Hepatocyte (in vitro differentiated cells): ENCODE measurements around the gene DNAAF9. TPM values are rescaled to one million over a fixed set of nuclear protein-coding genes. Genes with fewer than 3 reads are reported as not detected.

ENCODE experiments used
- DNase-seq: peaks from one replicate; pipeline ENCODE4 v3.0.0-alpha.2; 2016; ENCODE audit warnings: low spot score
- H2AFZ ChIP-seq: fragments of 200-600 bp; sonication (generic); 2 replicates; pipeline ENCODE4 v1.6.0; 2016; ENCODE audit warnings: antibody characterized with exemption, mild to moderate bottlenecking
- H3K27ac ChIP-seq: fragments of 200-600 bp; sonication (generic); 2 replicates; pipeline ENCODE4 v1.5.1; 2016; ENCODE audit warnings: mild to moderate bottlenecking
- H3K27me3 ChIP-seq: fragments of 200-600 bp; sonication (generic); 2 replicates; pipeline ENCODE4 v1.6.1; 2016
- H3K36me3 ChIP-seq: fragments of 200-600 bp; sonication (generic); replicated peaks from 2 replicates; pipeline ENCODE4 v1.5.1; 2016; ENCODE audit warnings: low read depth; ENCODE audit not compliant: insufficient read depth
- H3K4me1 ChIP-seq: fragments of 200-600 bp; sonication (generic); 2 replicates; pipeline ENCODE4 v1.5.1; 2016; ENCODE audit warnings: mild to moderate bottlenecking, moderate library complexity; ENCODE audit not compliant: insufficient read depth
- H3K4me2 ChIP-seq: fragments of 200-600 bp; sonication (generic); 2 replicates; pipeline ENCODE4 v1.6.0; 2016
- H3K4me3 ChIP-seq: fragments of 200-600 bp; sonication (generic); 2 replicates; pipeline ENCODE4 v1.5.1; 2016; ENCODE audit warnings: mild to moderate bottlenecking
- H3K79me2 ChIP-seq: fragments of 200-600 bp; sonication (generic); 2 replicates; pipeline ENCODE4 v1.6.0; 2017; ENCODE audit warnings: mild to moderate bottlenecking
- H3K9me2 ChIP-seq: fragments of 200-600 bp; sonication (generic); replicated peaks from 2 replicates; pipeline ENCODE4 v1.6.0; 2017; ENCODE audit warnings: mild to moderate bottlenecking; ENCODE audit not compliant: insufficient read depth
- H3K9me3 ChIP-seq: fragments of 200-600 bp; sonication (generic); 2 replicates; pipeline ENCODE4 v1.5.1; 2016; ENCODE audit warnings: low read depth, mild to moderate bottlenecking
- H4K20me1 ChIP-seq: fragments of 200-600 bp; sonication (generic); 2 replicates; pipeline ENCODE4 v1.6.0; 2016; ENCODE audit warnings: mild to moderate bottlenecking; ENCODE audit not compliant: insufficient read depth, poor library complexity, severe bottlenecking
- CTCF ChIP-seq: fragments of 200-600 bp; sonication (generic); IDR thresholded peaks from 2 replicates; pipeline ENCODE4 v1.5.1; 2016; ENCODE audit warnings: antibody characterized with exemption, mild to moderate bottlenecking; ENCODE audit not compliant: poor library complexity
- EZH2 ChIP-seq: fragments of 200-600 bp; sonication (generic); IDR thresholded peaks from 2 replicates; pipeline ENCODE4 v1.6.1; 2016; ENCODE audit warnings: antibody characterized with exemption, mild to moderate bottlenecking, borderline replicate concordance
- EZH2phosphoT487 ChIP-seq: fragments of 200-600 bp; sonication (generic); IDR thresholded peaks from one replicate; pipeline ENCODE4 v1.6.1; 2018; ENCODE audit warnings: antibody characterized with exemption, mild to moderate bottlenecking, low read depth, moderate library complexity; ENCODE audit not compliant: unreplicated experiment, severe bottlenecking
- WGBS: methylation state at CpG from one replicate; pipeline ENCODE4 v1.1.6; 2016; ENCODE audit warnings: low lambda C conversion rate; ENCODE audit errors: missing lambda C conversion rate; 5-methylcytosine and 5-hydroxymethylcytosine counted together
- polyA plus RNA-seq: library from polyadenylated mRNA; unstranded; fragments of >200 nt; fragmentation: Nextera tagmentation; extraction: Ambion mirVana; gene quantifications from 2 replicates; pipeline ENCODE4 v1.2.1, GENCODE V29; 2016
- total RNA-seq: library from RNA; depleted of rRNA; stranded (reverse); fragments of >200 nt; gene quantifications from 2 replicates; pipeline ENCODE4 v1.2.3, GENCODE V29; 2014

Gene DNAAF9
- total RNA-seq (10.3 and 11.9 TPM in 2 replicates), polyA plus RNA-seq (4.7 and 5.2 TPM in 2 replicates)

GRCh38 chr20:3407040-3407770 lies at the start of gene DNAAF9:
TSS of gene DNAAF9 (minus strand) at chr20:3407669. CDS start at chr20:3407557, 112 bp downstream.
- H3K27ac ChIP-seq: peak within 1 kb of the TSS; percentile 96
- peak within 1 kb of the TSS; percentile 94 for H3K4me2 ChIP-seq
- under 1% methylated on average over 45 of the region's 71 CpGs for WGBS
- H3K27me3 ChIP-seq: no peaks in the 10 kb centered on the region
- peak; percentile 85 for DNase-seq
- TF ChIP-seq CTCF (peak; percentile 27), EZH2phosphoT487 (no peak)
- peaks cover 11% of the 10 kb centered on the region for H3K4me1 ChIP-seq
- peaks cover 4% of the 10 kb centered on the region for H4K20me1 ChIP-seq
- H3K79me2 ChIP-seq: peaks cover 50% of the 10 kb centered on the region
- H3K9me3 ChIP-seq: no peaks in the 10 kb centered on the region
- H3K9me2 ChIP-seq: no peaks in the 10 kb centered on the region
- peak within 1 kb of the TSS; percentile 76 for H3K4me3 ChIP-seq
- H2AFZ ChIP-seq: peak within 1 kb of the TSS; percentile 93
- no peaks in the 10 kb centered on the region for H3K36me3 ChIP-seq

DNA sequence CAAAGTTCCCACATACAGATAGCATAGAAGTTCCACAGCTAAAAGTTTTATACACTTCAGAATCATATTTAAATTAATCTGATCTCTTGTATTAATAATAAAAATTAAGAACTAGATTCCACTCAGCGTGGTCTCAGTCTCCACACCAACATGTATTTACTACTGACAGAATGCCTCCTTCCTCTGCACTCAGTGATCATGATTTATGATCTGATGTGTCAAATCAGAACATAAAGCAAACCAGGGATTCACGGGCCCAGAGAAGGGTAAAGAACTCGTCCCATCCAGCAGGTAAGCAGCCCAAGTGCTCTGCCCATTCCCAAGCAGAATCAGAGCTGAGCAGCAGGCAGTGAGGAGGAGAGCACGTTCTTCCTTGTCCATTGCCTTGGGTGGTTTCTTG lies 49.2 kb upstream of the DNAAF9 start:
- no peaks in the 10 kb centered on the region for H3K27me3 ChIP-seq
- H3K79me2 ChIP-seq: no peaks in the 10 kb centered on the region
- no peak overlapping the region for H3K4me3 ChIP-seq
- no peak overlapping the region for H3K27ac ChIP-seq
- no peaks in the 10 kb centered on the region for H4K20me1 ChIP-seq
- H3K36me3 ChIP-seq: no peaks in the 10 kb centered on the region
- TF ChIP-seq CTCF (no peak), EZH2 (no peak), EZH2phosphoT487 (no peak)
- no peak overlapping the region for H2AFZ ChIP-seq
- no peaks in the 10 kb centered on the region for H3K9me3 ChIP-seq
- H3K4me2 ChIP-seq: no peak overlapping the region
- no peaks in the 10 kb centered on the region for H3K4me1 ChIP-seq
- no peak for DNase-seq
- no peaks in the 10 kb centered on the region for H3K9me2 ChIP-seq
- 71% methylated on average over 4 of the region's 4 CpGs for WGBS

GRCh38 chr20:3454831-3455230 lies 47.4 kb upstream of the DNAAF9 start:
- no peaks in the 10 kb centered on the region for H3K4me1 ChIP-seq

More at GRCh38 chr20:3454831-3455230, 47.4 kb upstream of the DNAAF9 start:
- no peak overlapping the region for H3K27ac ChIP-seq
- no peaks in the 10 kb centered on the region for H3K9me2 ChIP-seq
- H3K9me3 ChIP-seq: no peaks in the 10 kb centered on the region
- no peak overlapping the region for H3K4me3 ChIP-seq
- no peak for DNase-seq
- no peak overlapping the region for H3K4me2 ChIP-seq
- H4K20me1 ChIP-seq: no peaks in the 10 kb centered on the region
- H2AFZ ChIP-seq: no peak overlapping the region
- H3K36me3 ChIP-seq: no peaks in the 10 kb centered on the region
- peaks cover 3% of the 10 kb centered on the region for H3K27me3 ChIP-seq
- WGBS: 67% methylated on average over 5 of the region's 5 CpGs
- TF ChIP-seq CTCF (no peak), EZH2phosphoT487 (no peak), EZH2 (no peak)
- H3K79me2 ChIP-seq: no peaks in the 10 kb centered on the region
